ENCODE measurements around the gene SGCA. TPM values are rescaled to one million over a fixed set of nuclear protein-coding genes. Genes with fewer than 3 reads are reported as not detected.

The SGCA gene
- total and polyA plus RNA-seq, 2 experiments from 2014 or later: 0.19 TPM; not detected in 1

DNA sequence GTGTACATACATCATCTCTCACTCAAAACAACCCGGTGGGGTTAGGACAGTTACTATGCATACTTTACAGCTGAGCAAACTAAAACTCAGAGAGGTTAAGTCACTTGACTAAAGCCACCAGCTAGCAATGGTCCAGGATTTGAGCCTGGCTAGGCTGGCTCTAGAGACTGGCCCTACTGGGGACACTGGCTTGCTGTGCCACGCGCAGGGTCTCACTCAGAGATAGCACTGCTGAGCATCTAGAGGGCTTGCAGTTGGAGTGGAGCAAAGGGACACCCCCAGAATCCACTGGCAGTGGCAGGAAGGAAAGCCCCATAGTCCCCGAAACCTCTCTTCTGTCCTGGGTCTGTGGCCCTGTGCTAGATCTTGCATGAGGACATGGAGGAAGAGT, 47.0 kb upstream of the SGCA start:
- H3K36me3 ChIP-seq (ENCODE audit: insufficient read depth): no peaks in the 10 kb centered on the region
- H3K4me3 ChIP-seq: no peak overlapping the region
- DNase-seq (ENCODE audit: low spot score) (no peak), ATAC-seq (no peak)
- H3K4me1 ChIP-seq (ENCODE audit: insufficient read depth): peaks cover 21% of the 10 kb centered on the region; the same call in 1 of the 2 replicates
- no peaks in the 10 kb centered on the region for H4K20me1 ChIP-seq (replicated peaks; ENCODE audit: insufficient read depth)
- H2AFZ ChIP-seq: no peak overlapping the region
- peaks cover 44% of the 10 kb centered on the region for H3K27me3 ChIP-seq (ENCODE audit: insufficient read depth)
- Mint-ChIP-seq H3K27me3 (ENCODE audit: insufficient read depth, low read depth, poor library complexity) (peaks cover 43% of the 10 kb centered on the region), H3K27ac (no peak overlapping the region), H3K9me3 (no peaks in the 10 kb centered on the region), H3K4me1 (peaks cover 36% of the 10 kb centered on the region), H3K4me3 (no peak overlapping the region), H3K36me3 (ENCODE audit: low read depth) (peaks cover 4% of the 10 kb centered on the region; the same call in 2 of the 3 replicates)
- H3K9me2 ChIP-seq (ENCODE audit: insufficient read depth): no peaks in the 10 kb centered on the region
- H3K4me2 ChIP-seq: no peak overlapping the region
- H3K79me2 ChIP-seq (replicated peaks; ENCODE audit: insufficient read depth): no peaks in the 10 kb centered on the region
- TF ChIP-seq, protein P1, sequence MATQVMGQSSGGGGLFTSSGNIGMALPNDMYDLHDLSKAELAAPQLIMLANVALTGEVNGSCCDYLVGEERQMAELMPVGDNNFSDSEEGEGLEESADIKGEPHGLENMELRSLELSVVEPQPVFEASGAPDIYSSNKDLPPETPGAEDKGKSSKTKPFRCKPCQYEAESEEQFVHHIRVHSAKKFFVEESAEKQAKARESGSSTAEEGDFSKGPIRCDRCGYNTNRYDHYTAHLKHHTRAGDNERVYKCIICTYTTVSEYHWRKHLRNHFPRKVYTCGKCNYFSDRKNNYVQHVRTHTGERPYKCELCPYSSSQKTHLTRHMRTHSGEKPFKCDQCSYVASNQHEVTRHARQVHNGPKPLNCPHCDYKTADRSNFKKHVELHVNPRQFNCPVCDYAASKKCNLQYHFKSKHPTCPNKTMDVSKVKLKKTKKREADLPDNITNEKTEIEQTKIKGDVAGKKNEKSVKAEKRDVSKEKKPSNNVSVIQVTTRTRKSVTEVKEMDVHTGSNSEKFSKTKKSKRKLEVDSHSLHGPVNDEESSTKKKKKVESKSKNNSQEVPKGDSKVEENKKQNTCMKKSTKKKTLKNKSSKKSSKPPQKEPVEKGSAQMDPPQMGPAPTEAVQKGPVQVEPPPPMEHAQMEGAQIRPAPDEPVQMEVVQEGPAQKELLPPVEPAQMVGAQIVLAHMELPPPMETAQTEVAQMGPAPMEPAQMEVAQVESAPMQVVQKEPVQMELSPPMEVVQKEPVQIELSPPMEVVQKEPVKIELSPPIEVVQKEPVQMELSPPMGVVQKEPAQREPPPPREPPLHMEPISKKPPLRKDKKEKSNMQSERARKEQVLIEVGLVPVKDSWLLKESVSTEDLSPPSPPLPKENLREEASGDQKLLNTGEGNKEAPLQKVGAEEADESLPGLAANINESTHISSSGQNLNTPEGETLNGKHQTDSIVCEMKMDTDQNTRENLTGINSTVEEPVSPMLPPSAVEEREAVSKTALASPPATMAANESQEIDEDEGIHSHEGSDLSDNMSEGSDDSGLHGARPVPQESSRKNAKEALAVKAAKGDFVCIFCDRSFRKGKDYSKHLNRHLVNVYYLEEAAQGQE (IDR thresholded peaks at IDR 0.05; ENCODE audit: unreplicated experiment): no peak
- TF ChIP-seq, protein P2, sequence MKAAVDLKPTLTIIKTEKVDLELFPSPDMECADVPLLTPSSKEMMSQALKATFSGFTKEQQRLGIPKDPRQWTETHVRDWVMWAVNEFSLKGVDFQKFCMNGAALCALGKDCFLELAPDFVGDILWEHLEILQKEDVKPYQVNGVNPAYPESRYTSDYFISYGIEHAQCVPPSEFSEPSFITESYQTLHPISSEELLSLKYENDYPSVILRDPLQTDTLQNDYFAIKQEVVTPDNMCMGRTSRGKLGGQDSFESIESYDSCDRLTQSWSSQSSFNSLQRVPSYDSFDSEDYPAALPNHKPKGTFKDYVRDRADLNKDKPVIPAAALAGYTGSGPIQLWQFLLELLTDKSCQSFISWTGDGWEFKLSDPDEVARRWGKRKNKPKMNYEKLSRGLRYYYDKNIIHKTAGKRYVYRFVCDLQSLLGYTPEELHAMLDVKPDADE (IDR thresholded peaks at IDR 0.05): no peak
- TF ChIP-seq EZH2 (IDR thresholded peaks at IDR 0.05; ENCODE audit: low read depth, unreplicated experiment): no peak
- no peak for TF ChIP-seq CREB1 (CRISPR knock-in tag; IDR thresholded peaks at IDR 0.05; ENCODE audit: low read depth)
- no peak for TF ChIP-seq EZH2phosphoT487 (IDR thresholded peaks at IDR 0.05; ENCODE audit: unreplicated experiment)
- TF ChIP-seq STAT1 (IDR thresholded peaks at IDR 0.05; ENCODE audit: unreplicated experiment): no peak
- no peak for TF ChIP-seq ZNF114 (CRISPR knock-in tag; IDR thresholded peaks at IDR 0.05)
- TF ChIP-seq, protein P3, sequence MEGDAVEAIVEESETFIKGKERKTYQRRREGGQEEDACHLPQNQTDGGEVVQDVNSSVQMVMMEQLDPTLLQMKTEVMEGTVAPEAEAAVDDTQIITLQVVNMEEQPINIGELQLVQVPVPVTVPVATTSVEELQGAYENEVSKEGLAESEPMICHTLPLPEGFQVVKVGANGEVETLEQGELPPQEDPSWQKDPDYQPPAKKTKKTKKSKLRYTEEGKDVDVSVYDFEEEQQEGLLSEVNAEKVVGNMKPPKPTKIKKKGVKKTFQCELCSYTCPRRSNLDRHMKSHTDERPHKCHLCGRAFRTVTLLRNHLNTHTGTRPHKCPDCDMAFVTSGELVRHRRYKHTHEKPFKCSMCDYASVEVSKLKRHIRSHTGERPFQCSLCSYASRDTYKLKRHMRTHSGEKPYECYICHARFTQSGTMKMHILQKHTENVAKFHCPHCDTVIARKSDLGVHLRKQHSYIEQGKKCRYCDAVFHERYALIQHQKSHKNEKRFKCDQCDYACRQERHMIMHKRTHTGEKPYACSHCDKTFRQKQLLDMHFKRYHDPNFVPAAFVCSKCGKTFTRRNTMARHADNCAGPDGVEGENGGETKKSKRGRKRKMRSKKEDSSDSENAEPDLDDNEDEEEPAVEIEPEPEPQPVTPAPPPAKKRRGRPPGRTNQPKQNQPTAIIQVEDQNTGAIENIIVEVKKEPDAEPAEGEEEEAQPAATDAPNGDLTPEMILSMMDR (conservative IDR thresholded peaks at IDR 0.05; ENCODE audit: low read depth in 2 of 2): no peak
- no peak for TF ChIP-seq POLR2AphosphoS5 (IDR thresholded peaks at IDR 0.05; ENCODE audit: low read depth)
- TF ChIP-seq, protein P4, sequence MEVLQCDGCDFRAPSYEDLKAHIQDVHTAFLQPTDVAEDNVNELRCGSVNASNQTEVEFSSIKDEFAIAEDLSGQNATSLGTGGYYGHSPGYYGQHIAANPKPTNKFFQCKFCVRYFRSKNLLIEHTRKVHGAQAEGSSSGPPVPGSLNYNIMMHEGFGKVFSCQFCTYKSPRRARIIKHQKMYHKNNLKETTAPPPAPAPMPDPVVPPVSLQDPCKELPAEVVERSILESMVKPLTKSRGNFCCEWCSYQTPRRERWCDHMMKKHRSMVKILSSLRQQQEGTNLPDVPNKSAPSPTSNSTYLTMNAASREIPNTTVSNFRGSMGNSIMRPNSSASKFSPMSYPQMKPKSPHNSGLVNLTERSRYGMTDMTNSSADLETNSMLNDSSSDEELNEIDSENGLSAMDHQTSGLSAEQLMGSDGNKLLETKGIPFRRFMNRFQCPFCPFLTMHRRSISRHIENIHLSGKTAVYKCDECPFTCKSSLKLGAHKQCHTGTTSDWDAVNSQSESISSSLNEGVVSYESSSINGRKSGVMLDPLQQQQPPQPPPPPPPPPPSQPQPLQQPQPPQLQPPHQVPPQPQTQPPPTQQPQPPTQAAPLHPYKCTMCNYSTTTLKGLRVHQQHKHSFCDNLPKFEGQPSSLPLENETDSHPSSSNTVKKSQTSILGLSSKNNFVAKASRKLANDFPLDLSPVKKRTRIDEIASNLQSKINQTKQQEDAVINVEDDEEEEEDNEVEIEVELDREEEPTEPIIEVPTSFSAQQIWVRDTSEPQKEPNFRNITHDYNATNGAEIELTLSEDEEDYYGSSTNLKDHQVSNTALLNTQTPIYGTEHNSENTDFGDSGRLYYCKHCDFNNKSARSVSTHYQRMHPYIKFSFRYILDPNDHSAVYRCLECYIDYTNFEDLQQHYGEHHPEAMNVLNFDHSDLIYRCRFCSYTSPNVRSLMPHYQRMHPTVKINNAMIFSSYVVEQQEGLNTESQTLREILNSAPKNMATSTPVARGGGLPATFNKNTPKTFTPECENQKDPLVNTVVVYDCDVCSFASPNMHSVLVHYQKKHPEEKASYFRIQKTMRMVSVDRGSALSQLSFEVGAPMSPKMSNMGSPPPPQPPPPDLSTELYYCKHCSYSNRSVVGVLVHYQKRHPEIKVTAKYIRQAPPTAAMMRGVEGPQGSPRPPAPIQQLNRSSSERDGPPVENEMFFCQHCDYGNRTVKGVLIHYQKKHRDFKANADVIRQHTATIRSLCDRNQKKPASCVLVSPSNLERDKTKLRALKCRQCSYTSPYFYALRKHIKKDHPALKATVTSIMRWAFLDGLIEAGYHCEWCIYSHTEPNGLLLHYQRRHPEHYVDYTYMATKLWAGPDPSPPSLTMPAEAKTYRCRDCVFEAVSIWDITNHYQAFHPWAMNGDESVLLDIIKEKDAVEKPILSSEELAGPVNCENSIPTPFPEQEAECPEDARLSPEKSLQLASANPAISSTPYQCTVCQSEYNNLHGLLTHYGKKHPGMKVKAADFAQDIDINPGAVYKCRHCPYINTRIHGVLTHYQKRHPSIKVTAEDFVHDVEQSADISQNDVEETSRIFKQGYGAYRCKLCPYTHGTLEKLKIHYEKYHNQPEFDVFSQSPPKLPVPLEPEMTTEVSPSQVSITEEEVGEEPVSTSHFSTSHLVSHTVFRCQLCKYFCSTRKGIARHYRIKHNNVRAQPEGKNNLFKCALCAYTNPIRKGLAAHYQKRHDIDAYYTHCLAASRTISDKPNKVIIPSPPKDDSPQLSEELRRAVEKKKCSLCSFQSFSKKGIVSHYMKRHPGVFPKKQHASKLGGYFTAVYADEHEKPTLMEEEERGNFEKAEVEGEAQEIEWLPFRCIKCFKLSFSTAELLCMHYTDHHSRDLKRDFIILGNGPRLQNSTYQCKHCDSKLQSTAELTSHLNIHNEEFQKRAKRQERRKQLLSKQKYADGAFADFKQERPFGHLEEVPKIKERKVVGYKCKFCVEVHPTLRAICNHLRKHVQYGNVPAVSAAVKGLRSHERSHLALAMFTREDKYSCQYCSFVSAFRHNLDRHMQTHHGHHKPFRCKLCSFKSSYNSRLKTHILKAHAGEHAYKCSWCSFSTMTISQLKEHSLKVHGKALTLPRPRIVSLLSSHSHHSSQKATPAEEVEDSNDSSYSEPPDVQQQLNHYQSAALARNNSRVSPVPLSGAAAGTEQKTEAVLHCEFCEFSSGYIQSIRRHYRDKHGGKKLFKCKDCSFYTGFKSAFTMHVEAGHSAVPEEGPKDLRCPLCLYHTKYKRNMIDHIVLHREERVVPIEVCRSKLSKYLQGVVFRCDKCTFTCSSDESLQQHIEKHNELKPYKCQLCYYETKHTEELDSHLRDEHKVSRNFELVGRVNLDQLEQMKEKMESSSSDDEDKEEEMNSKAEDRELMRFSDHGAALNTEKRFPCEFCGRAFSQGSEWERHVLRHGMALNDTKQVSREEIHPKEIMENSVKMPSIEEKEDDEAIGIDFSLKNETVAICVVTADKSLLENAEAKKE (CRISPR knock-in tag; IDR thresholded peaks at IDR 0.05): no peak
- TF ChIP-seq ZNF331 (CRISPR knock-in tag; IDR thresholded peaks at IDR 0.05; ENCODE audit: low read depth): no peak
- TF ChIP-seq JUNB (IDR thresholded peaks at IDR 0.05; ENCODE audit: unreplicated experiment): no peak
- no peak for TF ChIP-seq NANOG (IDR thresholded peaks at IDR 0.05; ENCODE audit: borderline replicate concordance)
- no peak overlapping the region for H3K27ac ChIP-seq (ENCODE audit: low read depth)
- H3F3A ChIP-seq (replicated peaks; ENCODE audit: low read depth): peaks cover 6% of the 10 kb centered on the region; the same call in 1 of the 2 replicates

Data from GM23338 (cell line).